Glutamatergic neuron (in vitro differentiated cells): ENCODE measurements around the gene CST1. TPM values are rescaled to one million over a fixed set of nuclear protein-coding genes. Genes with fewer than 3 reads are reported as not detected.

Source experiments
- DNase-seq: peaks from one replicate; pipeline ENCODE4 v3.0.0; 2022
- H3K27ac Mint-ChIP-seq: one replicate; pipeline ENCODE4 v1.8.0; 2020; ENCODE audit warnings: mild to moderate bottlenecking, mixed read lengths, inconsistent platforms; ENCODE audit not compliant: unreplicated experiment
- H3K27me3 Mint-ChIP-seq: one replicate; pipeline ENCODE4 v1.8.0; 2020; ENCODE audit warnings: mild to moderate bottlenecking, moderate library complexity, mixed read lengths, inconsistent platforms; ENCODE audit not compliant: unreplicated experiment
- H3K36me3 Mint-ChIP-seq: one replicate; pipeline ENCODE4 v1.8.0; 2020; ENCODE audit warnings: mild to moderate bottlenecking, mixed read lengths, inconsistent platforms; ENCODE audit not compliant: unreplicated experiment
- H3K4me1 Mint-ChIP-seq: one replicate; pipeline ENCODE4 v1.8.0; 2020; ENCODE audit warnings: mild to moderate bottlenecking, low read depth, mixed read lengths, inconsistent platforms; ENCODE audit not compliant: unreplicated experiment
- H3K4me3 Mint-ChIP-seq: one replicate; pipeline ENCODE4 v1.8.0; 2020; ENCODE audit warnings: mild to moderate bottlenecking, mixed read lengths, inconsistent platforms; ENCODE audit not compliant: unreplicated experiment
- H3K9me3 Mint-ChIP-seq: one replicate; pipeline ENCODE4 v1.8.0; 2020; ENCODE audit warnings: mild to moderate bottlenecking, moderate library complexity, mixed read lengths, inconsistent platforms; ENCODE audit not compliant: unreplicated experiment
- CTCF ChIP-seq: fragments of 200-600 bp; sonication (generic); IDR thresholded peaks from one replicate; pipeline ENCODE4 v1.5.0; 2021; ENCODE audit not compliant: partially characterized antibody, unreplicated experiment
- total RNA-seq: library from RNA; stranded (reverse); fragmentation: NEBNext Ultra II Directional; extraction: Animal tissue kit (Norgen Biotek cat#: 25700); gene quantifications from one replicate; pipeline ENCODE4 v1.2.1, GENCODE V29; 2021; ENCODE audit not compliant: unreplicated experiment

Gene CST1
- total RNA-seq, 1 donor from 2014 or later, result not detected

- TF ChIP-seq CTCF, result no peak
- no peak overlapping the region for H3K4me3 Mint-ChIP-seq
- H3K27ac Mint-ChIP-seq, result no peak overlapping the region
- H3K36me3 Mint-ChIP-seq, result no peaks in the 10 kb centered on the region
- no peaks in the 10 kb centered on the region for H3K9me3 Mint-ChIP-seq
- no peak for DNase-seq
- H3K4me1 Mint-ChIP-seq, result no peaks in the 10 kb centered on the region
- peaks cover 2% of the 10 kb centered on the region for H3K27me3 Mint-ChIP-seq
These were observed 40.0 kb downstream of the CST1 start for GRCh38 chr20:23710771-23711170.

- no peak for DNase-seq
- Mint-ChIP-seq H3K4me3 (no peak overlapping the region), H3K4me1 (no peaks in the 10 kb centered on the region), H3K36me3 (no peaks in the 10 kb centered on the region), H3K27me3 (peaks cover 2% of the 10 kb centered on the region), H3K27ac (no peak overlapping the region), H3K9me3 (no peaks in the 10 kb centered on the region)
- no peak for TF ChIP-seq CTCF
These were observed 44.8 kb downstream of the CST1 start for GRCh38 chr20:23705895-23706294.

- no peak for DNase-seq
- Mint-ChIP-seq H3K27ac (no peak overlapping the region), H3K36me3 (no peaks in the 10 kb centered on the region), H3K27me3 (peaks cover 2% of the 10 kb centered on the region), H3K4me3 (no peak overlapping the region), H3K9me3 (no peaks in the 10 kb centered on the region), H3K4me1 (no peaks in the 10 kb centered on the region)
- no peak for TF ChIP-seq CTCF
These were observed 48.7 kb downstream of the CST1 start for GRCh38 chr20:23702021-23702420.

GRCh38 chr20:23700931-23701330, 49.8 kb downstream of the CST1 start:
- no peak for TF ChIP-seq CTCF
- Mint-ChIP-seq H3K4me3 (no peak overlapping the region), H3K36me3 (no peaks in the 10 kb centered on the region), H3K27me3 (peaks cover 3% of the 10 kb centered on the region), H3K9me3 (no peaks in the 10 kb centered on the region), H3K27ac (no peak overlapping the region), H3K4me1 (no peaks in the 10 kb centered on the region)
- DNase-seq, result no peak

DNA sequence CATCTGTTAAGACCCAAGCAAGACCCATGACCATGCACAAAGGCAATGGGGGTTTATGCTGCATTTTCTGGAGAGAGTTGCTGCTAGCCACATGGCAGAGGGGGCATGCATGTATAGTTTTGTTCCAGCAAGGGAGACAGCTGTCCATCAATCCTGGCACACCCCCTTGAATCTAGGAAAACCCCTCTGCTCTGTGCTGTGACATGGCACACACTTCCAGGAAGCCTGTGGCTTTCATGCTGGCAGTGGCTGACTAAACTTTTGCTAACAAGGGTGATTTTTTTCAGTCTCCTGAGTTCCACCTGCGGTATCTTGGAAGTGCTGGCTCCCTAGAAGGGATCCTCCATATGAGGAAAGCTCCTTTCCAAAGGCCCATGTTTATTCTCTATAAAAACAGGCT, 52.8 kb downstream of the CST1 start:
- Mint-ChIP-seq H3K27me3 (peaks cover 3% of the 10 kb centered on the region), H3K4me1 (peaks cover 11% of the 10 kb centered on the region), H3K27ac (no peak overlapping the region), H3K9me3 (peaks cover 1% of the 10 kb centered on the region), H3K36me3 (no peaks in the 10 kb centered on the region), H3K4me3 (no peak overlapping the region)
- DNase-seq, result no peak
- TF ChIP-seq CTCF, result no peak

Other genes with a start within 250 kb of the CST1 start
- gene CST9L, start 182.5 kb downstream of the CST1 start, total RNA-seq, result not detected
- not detected for gene CST9, start 145.0 kb downstream of the CST1 start, total RNA-seq
- 224 TPM for gene CST3, start 113.0 kb downstream of the CST1 start, total RNA-seq
- not detected for gene CST4, start 61.9 kb downstream of the CST1 start, total RNA-seq
- not detected for gene CST2, start 75.8 kb upstream of the CST1 start, total RNA-seq
- gene CST5, start 128.8 kb upstream of the CST1 start, total RNA-seq, result not detected
- not detected for gene GGTLC1, start 237.8 kb upstream of the CST1 start, total RNA-seq